22Rv1 (cell line): ENCODE data around the gene LUM.

Experiments
- H3K27ac ChIP-seq: fragments of 450-650 bp; 2 replicates; pipeline ENCODE4 v1.5.1; 2017
- CTCF ChIP-seq: fragments of 450-650 bp; IDR thresholded peaks from 2 replicates; pipeline ENCODE4 v1.5.1; 2017; ENCODE audit warnings: mild to moderate bottlenecking
- ZFX ChIP-seq: fragments of 450-650 bp; IDR thresholded peaks from 2 replicates; pipeline ENCODE4 v1.6.1; 2017; ENCODE audit warnings: antibody characterized with exemption, borderline replicate concordance

The LUM gene

GRCh38 chr12:91103101-91103500, 8.2 kb downstream of the LUM start:
- TF ChIP-seq CTCF (no peak), ZFX (no peak)
- no peak overlapping the region for H3K27ac ChIP-seq

DNA sequence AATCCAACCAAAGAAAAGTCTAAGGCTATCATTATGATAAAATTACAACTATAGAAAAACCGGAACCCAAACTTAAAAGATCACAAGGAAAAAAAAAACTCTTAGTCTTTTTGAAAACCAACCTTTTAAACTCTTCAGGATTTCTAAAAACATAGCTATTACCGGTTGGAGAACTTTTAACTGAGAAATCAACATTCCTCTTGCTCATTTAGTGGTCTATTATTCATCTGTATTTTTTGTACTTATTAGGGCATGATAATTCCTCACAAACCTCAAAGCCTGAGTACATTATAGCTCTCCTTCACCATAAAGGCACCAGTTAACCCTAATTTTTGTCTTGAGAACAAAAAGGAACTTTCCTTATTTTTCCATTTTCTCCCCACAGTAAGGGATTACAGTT, 10.4 kb downstream of the LUM start:
- no peak overlapping the region for H3K27ac ChIP-seq
- TF ChIP-seq CTCF (no peak), ZFX (no peak)

GRCh38 chr12:91099836-91100235, 11.5 kb downstream of the LUM start:
- no peak for TF ChIP-seq ZFX
- no peak for TF ChIP-seq CTCF
- H3K27ac ChIP-seq, result no peak overlapping the region

- H3K27ac ChIP-seq, result no peak overlapping the region
These were observed 12.0 kb downstream of the LUM start for GRCh38 chr12:91099341-91099740.

DNA sequence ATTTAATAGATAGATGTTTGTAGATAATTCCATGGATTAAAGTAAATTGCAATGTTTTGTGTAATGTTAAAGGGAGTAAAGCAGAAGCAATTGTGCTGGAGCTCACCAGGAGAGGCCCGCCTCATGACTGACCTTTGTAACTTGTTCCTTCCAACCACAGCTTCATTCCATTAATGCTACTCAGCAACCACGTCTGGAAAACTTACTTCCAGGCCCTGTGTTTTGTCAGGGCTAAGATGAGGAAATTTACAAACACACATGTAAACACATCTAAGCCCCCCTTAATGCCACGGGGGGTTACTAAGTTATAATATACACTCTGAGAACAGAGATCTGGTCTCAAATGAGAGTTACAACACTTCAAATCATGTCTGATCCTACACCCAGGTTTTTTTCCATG, 12.4 kb downstream of the LUM start:
- no peak overlapping the region for H3K27ac ChIP-seq
- TF ChIP-seq ZFX, result no peak
- TF ChIP-seq CTCF, result no peak

More at GRCh38 chr12:91099341-91099740, 12.0 kb downstream of the LUM start:
- no peak for TF ChIP-seq CTCF
- TF ChIP-seq ZFX, result no peak

DNA sequence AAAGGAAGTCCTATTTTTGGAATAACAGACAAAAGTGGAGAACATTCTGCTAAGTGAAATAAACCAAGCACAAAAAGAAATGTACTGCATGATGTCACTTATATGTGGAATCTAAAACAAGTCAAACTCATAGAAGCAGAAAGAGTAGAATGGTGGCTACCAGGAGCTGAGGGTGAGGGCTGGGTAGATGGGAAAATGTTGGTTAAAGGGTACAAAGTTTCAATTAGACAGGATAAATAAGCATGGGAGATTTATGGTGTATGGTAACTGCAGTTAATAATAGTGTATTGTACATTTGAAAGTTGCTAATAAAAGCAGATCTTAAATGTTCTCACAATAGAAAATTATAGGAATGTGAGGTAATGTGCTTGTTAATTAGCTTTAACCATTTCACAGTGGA, 12.8 kb downstream of the LUM start:
- H3K27ac ChIP-seq, result no peak overlapping the region
- TF ChIP-seq CTCF, result no peak
- no peak for TF ChIP-seq ZFX

- no peak for TF ChIP-seq CTCF
- no peak for TF ChIP-seq ZFX
- no peak overlapping the region for H3K27ac ChIP-seq
These were observed 16.3 kb downstream of the LUM start for GRCh38 chr12:91094957-91095356.
